IPS-20b (cell line): ENCODE data around the gene TRPC4.

Source experiments
- H3K27ac ChIP-seq: one replicate; pipeline ENCODE4 v1.5.1; 2013; ENCODE audit warnings: low read length
- H3K27me3 ChIP-seq: 2 replicates; pipeline ENCODE4 v1.6.1; 2013; ENCODE audit warnings: mild to moderate bottlenecking, low read length, inconsistent platforms; ENCODE audit not compliant: insufficient read depth
- H3K36me3 ChIP-seq: 2 replicates; pipeline ENCODE4 v1.6.1; 2013; ENCODE audit warnings: low read depth, mild to moderate bottlenecking, inconsistent platforms, low read length, moderate library complexity; ENCODE audit not compliant: insufficient read depth
- H3K4me1 ChIP-seq: 2 replicates; pipeline ENCODE4 v1.6.1; 2013; ENCODE audit warnings: mild to moderate bottlenecking, control low read depth, inconsistent platforms, low read length, moderate library complexity; ENCODE audit not compliant: insufficient read depth
- H3K4me3 ChIP-seq: 2 replicates; pipeline ENCODE4 v1.5.1; 2013; ENCODE audit warnings: mild to moderate bottlenecking, low read length, inconsistent platforms
- H3K9ac ChIP-seq: 2 replicates; pipeline ENCODE4 v1.6.1; 2013; ENCODE audit warnings: low read depth, mild to moderate bottlenecking, inconsistent platforms, low read length, moderate library complexity
- H3K9me3 ChIP-seq: 2 replicates; pipeline ENCODE4 v1.6.1; 2013; ENCODE audit warnings: mild to moderate bottlenecking, low read depth, low read length, inconsistent platforms; ENCODE audit not compliant: insufficient read depth

Gene TRPC4

GRCh38 chr13:37869756-37870488 lies at the start of gene TRPC4:
Gene TRPC4, minus strand, starts transcription at chr13:37869772. Its CDS starts 86,439 bp downstream, at chr13:37783333.
- peaks cover 14% of the 10 kb centered on the region for H3K4me1 ChIP-seq
- no peaks in the 10 kb centered on the region for H3K9me3 ChIP-seq
- no peaks in the 10 kb centered on the region for H3K27me3 ChIP-seq
- H3K4me3 ChIP-seq = peak within 1 kb of the TSS; percentile 74
- no peaks in the 10 kb centered on the region for H3K36me3 ChIP-seq
- H3K27ac ChIP-seq = peak within 1 kb of the TSS; percentile 10
- H3K9ac ChIP-seq = peak within 1 kb of the TSS; percentile 78

GRCh38 chr13:37918751-37919150 lies 49.2 kb upstream of the TRPC4 start:
- Histone ChIP-seq H3K4me1 (peaks cover 54% of the 10 kb centered on the region), H3K4me3 (peak overlapping the region; percentile 81), H3K27me3 (no peaks in the 10 kb centered on the region), H3K36me3 (peaks cover 42% of the 10 kb centered on the region; the same call in 1 of the 2 replicates), H3K27ac (peak overlapping the region; percentile 31), H3K9me3 (no peaks in the 10 kb centered on the region), H3K9ac (peak overlapping the region; percentile 87; the same call in 1 of the 2 replicates)

- H3K9ac ChIP-seq = peak overlapping the region; percentile 87; the same call in 1 of the 2 replicates
- peaks cover 54% of the 10 kb centered on the region for H3K4me1 ChIP-seq
- H3K36me3 ChIP-seq = peaks cover 36% of the 10 kb centered on the region; the same call in 1 of the 2 replicates
- peak overlapping the region; percentile 92 for H3K27ac ChIP-seq
- peak overlapping the region; percentile 81 for H3K4me3 ChIP-seq
- H3K27me3 ChIP-seq = no peaks in the 10 kb centered on the region
- H3K9me3 ChIP-seq = no peaks in the 10 kb centered on the region
These were observed 48.6 kb upstream of the TRPC4 start for GRCh38 chr13:37918116-37918714.

GRCh38 chr13:37914781-37915391 lies 45.3 kb upstream of the TRPC4 start:
- Histone ChIP-seq H3K9me3 (no peaks in the 10 kb centered on the region), H3K27ac (peak overlapping the region; percentile 92), H3K4me3 (peak overlapping the region; percentile 81), H3K4me1 (peaks cover 52% of the 10 kb centered on the region), H3K9ac (peak overlapping the region; percentile 87; the same call in 1 of the 2 replicates), H3K36me3 (peaks cover 21% of the 10 kb centered on the region; the same call in 1 of the 2 replicates), H3K27me3 (no peaks in the 10 kb centered on the region)

GRCh38 chr13:37910790-37911189 lies 41.2 kb upstream of the TRPC4 start:
- Histone ChIP-seq H3K4me1 (peaks cover 15% of the 10 kb centered on the region; the same call in 1 of the 2 replicates), H3K36me3 (no peaks in the 10 kb centered on the region), H3K27ac (no peak overlapping the region), H3K9ac (no peak overlapping the region), H3K9me3 (no peaks in the 10 kb centered on the region), H3K27me3 (no peaks in the 10 kb centered on the region), H3K4me3 (no peak overlapping the region)

- Histone ChIP-seq H3K27ac (no peak overlapping the region), H3K27me3 (no peaks in the 10 kb centered on the region), H3K36me3 (no peaks in the 10 kb centered on the region), H3K9me3 (no peaks in the 10 kb centered on the region), H3K9ac (no peak overlapping the region), H3K4me1 (no peaks in the 10 kb centered on the region), H3K4me3 (no peak overlapping the region)
These were observed 37.3 kb upstream of the TRPC4 start for GRCh38 chr13:37906880-37907279.

GRCh38 chr13:37905736-37906135 lies 36.2 kb upstream of the TRPC4 start:
- no peaks in the 10 kb centered on the region for H3K27me3 ChIP-seq
- no peaks in the 10 kb centered on the region for H3K4me1 ChIP-seq
- no peak overlapping the region for H3K27ac ChIP-seq
- H3K9ac ChIP-seq = no peak overlapping the region
- H3K4me3 ChIP-seq = no peak overlapping the region
- H3K36me3 ChIP-seq = no peaks in the 10 kb centered on the region
- H3K9me3 ChIP-seq = no peaks in the 10 kb centered on the region

GRCh38 chr13:37899753-37900152 lies 30.2 kb upstream of the TRPC4 start:
- Histone ChIP-seq H3K9me3 (no peaks in the 10 kb centered on the region), H3K9ac (no peak overlapping the region), H3K27ac (no peak overlapping the region), H3K4me1 (no peaks in the 10 kb centered on the region), H3K4me3 (no peak overlapping the region), H3K27me3 (no peaks in the 10 kb centered on the region), H3K36me3 (no peaks in the 10 kb centered on the region)

GRCh38 chr13:37893321-37893720 lies 23.7 kb upstream of the TRPC4 start:
- no peak overlapping the region for H3K4me3 ChIP-seq
- H3K36me3 ChIP-seq = no peaks in the 10 kb centered on the region
- no peak overlapping the region for H3K9ac ChIP-seq
- no peaks in the 10 kb centered on the region for H3K4me1 ChIP-seq
- H3K27me3 ChIP-seq = no peaks in the 10 kb centered on the region
- no peak overlapping the region for H3K27ac ChIP-seq
- H3K9me3 ChIP-seq = no peaks in the 10 kb centered on the region

- Histone ChIP-seq H3K4me1 (no peaks in the 10 kb centered on the region), H3K9me3 (no peaks in the 10 kb centered on the region), H3K36me3 (no peaks in the 10 kb centered on the region), H3K27me3 (no peaks in the 10 kb centered on the region), H3K4me3 (no peak overlapping the region), H3K27ac (no peak overlapping the region), H3K9ac (no peak overlapping the region)
These were observed 20.2 kb upstream of the TRPC4 start for GRCh38 chr13:37889820-37890219.

- Histone ChIP-seq H3K36me3 (no peaks in the 10 kb centered on the region), H3K9me3 (no peaks in the 10 kb centered on the region), H3K9ac (no peak overlapping the region), H3K27ac (no peak overlapping the region), H3K4me3 (no peak overlapping the region), H3K4me1 (no peaks in the 10 kb centered on the region), H3K27me3 (no peaks in the 10 kb centered on the region)
These were observed 19.5 kb upstream of the TRPC4 start for GRCh38 chr13:37889102-37889501.

- no peaks in the 10 kb centered on the region for H3K36me3 ChIP-seq
- no peaks in the 10 kb centered on the region for H3K27me3 ChIP-seq
These were observed 17.3 kb upstream of the TRPC4 start for GRCh38 chr13:37886879-37887278.

More at GRCh38 chr13:37886879-37887278, 17.3 kb upstream of the TRPC4 start:
- H3K4me1 ChIP-seq = no peaks in the 10 kb centered on the region
- no peaks in the 10 kb centered on the region for H3K9me3 ChIP-seq
- no peak overlapping the region for H3K27ac ChIP-seq
- no peak overlapping the region for H3K9ac ChIP-seq
- no peak overlapping the region for H3K4me3 ChIP-seq
